T-helper 2 cell (primary cell): Measurements from ENCODE around the gene FMO4.
"Not testable (repeated sequence)": the region's sequence is repeated elsewhere in the genome, so short reads cannot be mapped to it uniquely, and the experiment has no call there.

ENCODE experiments used
- DNase-seq, 5 experiments: peaks; one replicate each; pipeline versions ENCODE4 v3.0.0 to v3.0.0-alpha.2; 2012 to 2022

FMO4 gene

GRCh38 chr1:171390740-171391139 lies 76.8 kb downstream of the FMO4 start:
- DNase-seq = not testable (repeated sequence)
